Vagina (tissue), 2 donors: Measurements from ENCODE around the gene CDHR3.

Experiments used
- POLR2A ChIP-seq, 2 donors: fragments of 450-650 bp; IDR thresholded peaks; one replicate each; pipeline ENCODE4 v1.6.1; 2017; ENCODE audit warnings: antibody characterized with exemption in 2 of 2, mild to moderate bottlenecking in 2 of 2, moderate library complexity in 2 of 2
- TF ChIP-seq, protein P1 (sequence below), 3 experiments: fragments of 450-650 bp in 2 of 3; fragments of 200-600 bp in 1 of 3; sonication (generic) in 1 of 3; IDR thresholded peaks; one replicate each; pipeline ENCODE4 v1.5.1; 2017 to 2019; ENCODE audit warnings: antibody characterized with exemption in 3 of 3, mild to moderate bottlenecking in 2 of 3, moderate library complexity in 2 of 3

DNA sequence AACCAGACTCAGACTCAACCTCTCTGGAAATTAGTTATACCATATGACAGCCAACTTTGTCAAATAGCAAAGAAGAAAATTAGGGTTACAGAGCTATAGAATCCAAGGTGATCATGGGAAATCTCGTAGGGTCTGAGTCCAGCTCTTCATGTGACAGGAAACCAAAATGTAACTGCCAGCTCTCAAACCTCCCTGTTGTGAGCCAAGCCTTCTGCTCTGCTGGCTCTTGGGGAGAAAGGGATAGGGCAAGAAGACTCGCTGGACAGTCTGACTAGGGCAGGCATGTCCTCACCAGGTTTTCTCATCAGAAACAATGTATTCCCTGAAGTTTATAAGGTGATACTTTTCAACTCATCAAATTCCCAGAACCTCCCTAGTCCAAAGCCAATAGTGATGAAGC is 63.0 kb downstream of the CDHR3 start:
- TF ChIP-seq, protein P1, sequence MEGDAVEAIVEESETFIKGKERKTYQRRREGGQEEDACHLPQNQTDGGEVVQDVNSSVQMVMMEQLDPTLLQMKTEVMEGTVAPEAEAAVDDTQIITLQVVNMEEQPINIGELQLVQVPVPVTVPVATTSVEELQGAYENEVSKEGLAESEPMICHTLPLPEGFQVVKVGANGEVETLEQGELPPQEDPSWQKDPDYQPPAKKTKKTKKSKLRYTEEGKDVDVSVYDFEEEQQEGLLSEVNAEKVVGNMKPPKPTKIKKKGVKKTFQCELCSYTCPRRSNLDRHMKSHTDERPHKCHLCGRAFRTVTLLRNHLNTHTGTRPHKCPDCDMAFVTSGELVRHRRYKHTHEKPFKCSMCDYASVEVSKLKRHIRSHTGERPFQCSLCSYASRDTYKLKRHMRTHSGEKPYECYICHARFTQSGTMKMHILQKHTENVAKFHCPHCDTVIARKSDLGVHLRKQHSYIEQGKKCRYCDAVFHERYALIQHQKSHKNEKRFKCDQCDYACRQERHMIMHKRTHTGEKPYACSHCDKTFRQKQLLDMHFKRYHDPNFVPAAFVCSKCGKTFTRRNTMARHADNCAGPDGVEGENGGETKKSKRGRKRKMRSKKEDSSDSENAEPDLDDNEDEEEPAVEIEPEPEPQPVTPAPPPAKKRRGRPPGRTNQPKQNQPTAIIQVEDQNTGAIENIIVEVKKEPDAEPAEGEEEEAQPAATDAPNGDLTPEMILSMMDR (IDR thresholded peaks at IDR 0.05): no peak
- no peak for TF ChIP-seq POLR2A (IDR thresholded peaks at IDR 0.05)
